Measurements from ENCODE around the gene KRTAP22-1. TPM values are rescaled to one million over a fixed set of nuclear protein-coding genes. Genes with fewer than 3 reads are reported as not detected.

KRTAP22-1 gene
- not detected for polyA plus RNA-seq
- long read RNA-seq, donor 1, result 0 reads
- long read RNA-seq, donor 2, result 0 reads
- long read RNA-seq, donor 3, result 0 reads
- long read RNA-seq, donor 4, result 0 reads
- long read RNA-seq, donor 5, result 0 reads
- long read RNA-seq, donor 6, result 0 reads
- long read RNA-seq, donor 7, result 0 reads
- long read RNA-seq, donor 8, result 0 reads
- long read RNA-seq, donor 9, result 0 reads
- long read RNA-seq, donor 10, result 0 reads
- long read RNA-seq, donor 11, result 0 reads

GRCh38 chr21:30600787-30601186 is at the start of gene KRTAP22-1:
Gene KRTAP22-1, plus strand, starts transcription at chr21:30601087.
- Histone ChIP-seq H3K27ac (ENCODE audit: low read length) (no peak within 1 kb of the TSS), H3K9me3 (ENCODE audit: control insufficient read depth, low read depth, low read length) (peaks cover 3% of the 10 kb centered on the region), H3K4me3 (ENCODE audit: low read length) (no peak within 1 kb of the TSS), H3K4me1 (ENCODE audit: control insufficient read depth, insufficient read depth, low read length) (no peaks in the 10 kb centered on the region), H3K36me3 (ENCODE audit: control insufficient read depth, insufficient read depth, low read length) (no peaks in the 10 kb centered on the region), H3K27me3 (ENCODE audit: control insufficient read depth, insufficient read depth, low read length) (no peaks in the 10 kb centered on the region)
- WGBS (ENCODE audit: insufficient coverage, low lambda C conversion rate), result no CpG with 5 or more reads among the region's 1 CpG
- DNase-seq, result no peak

GRCh38 chr21:30552782-30553181 is 48.1 kb upstream of the KRTAP22-1 start:
- no peak overlapping the region for H3K27ac ChIP-seq (ENCODE audit: low read length)
- no peaks in the 10 kb centered on the region for H3K9me3 ChIP-seq (ENCODE audit: control insufficient read depth, low read depth, low read length)
- DNase-seq, result no peak
- no peak overlapping the region for H3K4me3 ChIP-seq (ENCODE audit: low read length)
- no CpG with 5 or more reads among the region's 1 CpG for WGBS (ENCODE audit: insufficient coverage, low lambda C conversion rate)
- H3K27me3 ChIP-seq (ENCODE audit: control insufficient read depth, insufficient read depth, low read length), result no peaks in the 10 kb centered on the region
- H3K4me1 ChIP-seq (ENCODE audit: control insufficient read depth, insufficient read depth, low read length), result no peaks in the 10 kb centered on the region
- H3K36me3 ChIP-seq (ENCODE audit: control insufficient read depth, insufficient read depth, low read length), result no peaks in the 10 kb centered on the region

GRCh38 chr21:30555095-30555494 is 45.8 kb upstream of the KRTAP22-1 start:
- H3K27ac ChIP-seq (ENCODE audit: low read length), result no peak overlapping the region
- no peak overlapping the region for H3K4me3 ChIP-seq (ENCODE audit: low read length)
- no peaks in the 10 kb centered on the region for H3K36me3 ChIP-seq (ENCODE audit: control insufficient read depth, insufficient read depth, low read length)
- H3K27me3 ChIP-seq (ENCODE audit: control insufficient read depth, insufficient read depth, low read length), result no peaks in the 10 kb centered on the region
- H3K9me3 ChIP-seq (ENCODE audit: control insufficient read depth, low read depth, low read length), result no peaks in the 10 kb centered on the region
- DNase-seq, result no peak
- 94% methylated on average over 2 of the region's 2 CpGs for WGBS (ENCODE audit: insufficient coverage, low lambda C conversion rate)
- H3K4me1 ChIP-seq (ENCODE audit: control insufficient read depth, insufficient read depth, low read length), result no peaks in the 10 kb centered on the region

DNA sequence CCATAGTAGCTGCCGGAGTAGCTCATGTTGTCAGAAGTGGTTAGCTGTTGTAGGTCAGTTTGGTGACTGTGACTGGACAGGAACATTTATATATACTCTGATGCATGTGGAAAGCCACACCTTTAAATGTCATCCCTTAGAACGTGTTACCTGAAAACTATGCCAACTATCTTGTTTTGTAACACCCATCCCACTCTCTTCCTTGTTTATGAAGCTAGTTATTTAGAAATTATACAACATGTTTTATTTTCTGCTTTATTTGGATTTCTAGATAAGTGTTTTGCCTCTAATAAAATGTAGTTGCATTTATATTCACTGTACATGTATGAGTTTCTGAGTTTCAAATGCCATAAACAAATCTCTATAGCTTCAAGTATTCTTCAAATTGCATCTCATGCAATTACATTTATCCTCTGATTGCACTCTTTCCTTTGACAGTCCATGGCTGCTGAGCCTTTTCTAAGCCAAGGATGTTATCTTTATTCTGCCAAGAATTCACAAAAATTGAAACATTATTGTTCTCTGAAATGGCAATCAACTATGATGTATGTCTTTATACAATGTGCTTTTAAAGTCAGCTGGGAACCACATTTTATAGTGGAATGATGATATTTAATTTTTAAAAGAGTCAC is 39.5 kb upstream of the KRTAP22-1 start, which contains the start of gene KRTAP19-7:
Gene KRTAP19-7 (minus strand): TSS at position 51 of the 632 bp plus-strand sequence. CDS start 25 bp downstream, at position 26.
- Histone ChIP-seq H3K9me3 (ENCODE audit: control insufficient read depth, low read depth, low read length) (no peaks in the 10 kb centered on the region), H3K27me3 (ENCODE audit: control insufficient read depth, insufficient read depth, low read length) (no peaks in the 10 kb centered on the region), H3K36me3 (ENCODE audit: control insufficient read depth, insufficient read depth, low read length) (no peaks in the 10 kb centered on the region), H3K27ac (ENCODE audit: low read length) (no peak within 1 kb of the TSS), H3K4me3 (ENCODE audit: low read length) (no peak within 1 kb of the TSS), H3K4me1 (ENCODE audit: control insufficient read depth, insufficient read depth, low read length) (no peaks in the 10 kb centered on the region)
- DNase-seq, result no peak
- 57% methylated on average over 1 of the region's 2 CpGs for WGBS (ENCODE audit: insufficient coverage, low lambda C conversion rate)

- no peaks in the 10 kb centered on the region for H3K27me3 ChIP-seq (ENCODE audit: control insufficient read depth, insufficient read depth, low read length)
- H3K9me3 ChIP-seq (ENCODE audit: control insufficient read depth, low read depth, low read length), result no peaks in the 10 kb centered on the region
- no peaks in the 10 kb centered on the region for H3K4me1 ChIP-seq (ENCODE audit: control insufficient read depth, insufficient read depth, low read length)
- no peak for DNase-seq
- H3K4me3 ChIP-seq (ENCODE audit: low read length), result no peak overlapping the region
- H3K27ac ChIP-seq (ENCODE audit: low read length), result no peak overlapping the region
- no peaks in the 10 kb centered on the region for H3K36me3 ChIP-seq (ENCODE audit: control insufficient read depth, insufficient read depth, low read length)
- 100% methylated on average over 1 of the region's 2 CpGs for WGBS (ENCODE audit: insufficient coverage, low lambda C conversion rate)
Measured at GRCh38 chr21:30561957-30562356, 38.9 kb upstream of the KRTAP22-1 start.

- no peaks in the 10 kb centered on the region for H3K4me1 ChIP-seq (ENCODE audit: control insufficient read depth, insufficient read depth, low read length)
- H3K27me3 ChIP-seq (ENCODE audit: control insufficient read depth, insufficient read depth, low read length), result no peaks in the 10 kb centered on the region
- H3K4me3 ChIP-seq (ENCODE audit: low read length), result no peak overlapping the region
- no peak for DNase-seq
- no peaks in the 10 kb centered on the region for H3K9me3 ChIP-seq (ENCODE audit: control insufficient read depth, low read depth, low read length)
- WGBS (ENCODE audit: insufficient coverage, low lambda C conversion rate), result 30% methylated on average over 2 of the region's 6 CpGs
- H3K27ac ChIP-seq (ENCODE audit: low read length), result no peak overlapping the region
- no peaks in the 10 kb centered on the region for H3K36me3 ChIP-seq (ENCODE audit: control insufficient read depth, insufficient read depth, low read length)
Measured at GRCh38 chr21:30563072-30563471, 37.8 kb upstream of the KRTAP22-1 start.

DNA sequence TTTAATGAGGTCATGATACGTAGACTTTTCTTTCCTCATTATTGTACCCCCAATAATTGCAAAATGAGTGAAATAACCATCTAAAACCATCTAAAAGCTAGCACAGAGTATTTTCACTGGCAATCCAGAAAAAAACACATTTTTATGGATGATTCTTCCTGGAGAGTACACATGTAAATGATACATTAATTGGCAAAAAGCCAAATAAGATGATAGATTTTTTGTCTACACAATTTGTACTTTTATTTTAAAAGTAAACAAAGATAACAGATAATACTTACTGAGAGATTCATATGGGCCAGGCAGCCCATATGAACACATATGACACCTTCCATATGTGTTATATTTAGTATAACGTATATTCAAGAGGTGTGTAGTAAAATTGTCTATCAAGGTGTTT is 37.3 kb upstream of the KRTAP22-1 start:
- no peak for DNase-seq
- Histone ChIP-seq H3K36me3 (ENCODE audit: control insufficient read depth, insufficient read depth, low read length) (no peaks in the 10 kb centered on the region), H3K9me3 (ENCODE audit: control insufficient read depth, low read depth, low read length) (no peaks in the 10 kb centered on the region), H3K4me3 (ENCODE audit: low read length) (no peak overlapping the region), H3K4me1 (ENCODE audit: control insufficient read depth, insufficient read depth, low read length) (no peaks in the 10 kb centered on the region), H3K27me3 (ENCODE audit: control insufficient read depth, insufficient read depth, low read length) (no peaks in the 10 kb centered on the region), H3K27ac (ENCODE audit: low read length) (no peak overlapping the region)
- WGBS (ENCODE audit: insufficient coverage, low lambda C conversion rate), result 100% methylated on average over 1 of the region's 2 CpGs

DNA sequence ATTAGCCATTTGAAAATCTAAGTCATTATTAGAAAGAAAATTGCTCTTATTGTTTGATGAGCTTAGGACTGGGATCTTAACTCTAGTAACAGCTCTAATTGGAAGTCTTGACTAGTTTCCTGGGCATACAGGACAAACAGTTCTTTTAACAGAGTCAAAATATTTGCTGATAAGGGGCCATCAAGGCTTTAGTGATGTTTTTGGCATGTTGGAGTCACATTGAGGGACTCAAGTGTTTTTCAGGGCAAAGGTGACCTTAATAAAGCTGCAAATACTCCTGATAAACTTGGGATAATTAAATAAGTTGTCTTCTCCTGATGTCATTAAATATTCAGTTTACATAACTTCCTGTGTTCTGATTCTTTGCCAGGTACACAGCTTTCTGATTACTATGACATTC is 33.3 kb upstream of the KRTAP22-1 start:
- no peaks in the 10 kb centered on the region for H3K4me1 ChIP-seq (ENCODE audit: control insufficient read depth, insufficient read depth, low read length)
- no peaks in the 10 kb centered on the region for H3K27me3 ChIP-seq (ENCODE audit: control insufficient read depth, insufficient read depth, low read length)
- H3K27ac ChIP-seq (ENCODE audit: low read length), result no peak overlapping the region

DNA sequence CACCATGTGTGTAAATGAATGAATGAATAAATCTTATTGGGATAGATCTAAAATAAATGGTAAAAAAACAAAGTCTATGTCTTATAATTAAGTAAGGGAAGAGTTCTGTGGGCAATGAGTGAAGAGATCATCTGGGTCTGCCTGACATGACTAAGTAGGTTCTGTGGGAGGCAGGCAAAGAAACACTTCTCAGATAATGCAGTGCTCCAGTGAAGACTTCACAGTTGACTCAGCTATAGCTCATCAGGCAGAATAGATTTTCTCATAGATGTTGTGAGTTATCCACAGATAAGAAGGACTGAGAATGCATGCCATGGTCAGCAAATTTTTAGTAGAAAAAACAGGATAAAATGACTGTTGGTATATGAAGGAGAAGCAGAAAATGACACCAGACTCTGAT is 23.1 kb upstream of the KRTAP22-1 start:
- Histone ChIP-seq H3K36me3 (ENCODE audit: control insufficient read depth, insufficient read depth, low read length) (no peaks in the 10 kb centered on the region), H3K27ac (ENCODE audit: low read length) (no peak overlapping the region), H3K4me1 (ENCODE audit: control insufficient read depth, insufficient read depth, low read length) (no peaks in the 10 kb centered on the region), H3K4me3 (ENCODE audit: low read length) (no peak overlapping the region), H3K9me3 (ENCODE audit: control insufficient read depth, low read depth, low read length) (no peaks in the 10 kb centered on the region), H3K27me3 (ENCODE audit: control insufficient read depth, insufficient read depth, low read length) (no peaks in the 10 kb centered on the region)
- DNase-seq, result no peak

More for the DNA sequence above, 33.3 kb upstream of the KRTAP22-1 start:
- Histone ChIP-seq H3K4me3 (ENCODE audit: low read length) (no peak overlapping the region), H3K36me3 (ENCODE audit: control insufficient read depth, insufficient read depth, low read length) (no peaks in the 10 kb centered on the region), H3K9me3 (ENCODE audit: control insufficient read depth, low read depth, low read length) (no peaks in the 10 kb centered on the region)
- DNase-seq, result no peak

DNA sequence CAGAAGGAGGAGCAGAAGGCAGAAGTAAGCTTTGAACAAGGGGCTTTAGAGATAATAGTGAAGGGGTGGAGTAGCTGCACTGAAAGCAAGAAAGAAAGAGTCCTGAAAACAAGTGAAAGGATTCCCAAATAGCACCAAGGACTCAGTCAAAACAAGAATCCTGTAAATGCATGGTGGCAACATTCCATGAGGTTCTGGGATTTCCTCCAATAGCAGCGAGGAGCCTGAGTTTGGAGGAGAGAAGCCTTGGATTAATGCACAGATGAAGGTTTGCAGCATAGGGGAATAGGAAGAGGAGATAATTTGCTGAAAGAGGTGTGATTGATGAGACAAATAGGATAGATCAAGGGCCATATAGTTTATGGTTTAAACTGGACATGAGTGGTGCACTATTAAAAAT is 21.5 kb upstream of the KRTAP22-1 start:
- no CpG with 5 or more reads among the region's 1 CpG for WGBS (ENCODE audit: insufficient coverage, low lambda C conversion rate)

GRCh38 chr21:30580132-30580531 is 20.8 kb upstream of the KRTAP22-1 start:
- Histone ChIP-seq H3K9me3 (ENCODE audit: control insufficient read depth, low read depth, low read length) (no peaks in the 10 kb centered on the region), H3K36me3 (ENCODE audit: control insufficient read depth, insufficient read depth, low read length) (no peaks in the 10 kb centered on the region), H3K4me1 (ENCODE audit: control insufficient read depth, insufficient read depth, low read length) (no peaks in the 10 kb centered on the region), H3K27ac (ENCODE audit: low read length) (no peak overlapping the region), H3K27me3 (ENCODE audit: control insufficient read depth, insufficient read depth, low read length) (no peaks in the 10 kb centered on the region), H3K4me3 (ENCODE audit: low read length) (no peak overlapping the region)
- WGBS (ENCODE audit: insufficient coverage, low lambda C conversion rate), result no CpG with 5 or more reads among the region's 3 CpGs
- no peak for DNase-seq

More for the DNA sequence above, 21.5 kb upstream of the KRTAP22-1 start:
- Histone ChIP-seq H3K27ac (ENCODE audit: low read length) (no peak overlapping the region), H3K36me3 (ENCODE audit: control insufficient read depth, insufficient read depth, low read length) (no peaks in the 10 kb centered on the region), H3K4me1 (ENCODE audit: control insufficient read depth, insufficient read depth, low read length) (no peaks in the 10 kb centered on the region), H3K9me3 (ENCODE audit: control insufficient read depth, low read depth, low read length) (no peaks in the 10 kb centered on the region), H3K4me3 (ENCODE audit: low read length) (no peak overlapping the region), H3K27me3 (ENCODE audit: control insufficient read depth, insufficient read depth, low read length) (no peaks in the 10 kb centered on the region)
- no peak for DNase-seq

Measured in large intestine (tissue), 12 donors.